HepG2 (cell line): ENCODE measurements around the gene TNRC18. TPM values are rescaled to one million over a fixed set of nuclear protein-coding genes. Genes with fewer than 3 reads are reported as not detected.
A peak's percentile ranks its signal among the peaks of the same experiment; 100 is the strongest.

Experiments
- BHLHE40 ChIP-seq: IDR thresholded peaks from 2 replicates; pipeline ENCODE4 v1.6.1; 2011; ENCODE audit warnings: low read length, improper control_type of control experiment
- DNMT1 ChIP-seq: sonication (generic); formaldehyde crosslinking; IDR thresholded peaks from 2 replicates; pipeline ENCODE4 v1.5.1; 2020; ENCODE audit warnings: mild to moderate bottlenecking, missing genetic modification reagents
- HNRNPH1 ChIP-seq: fragments of 200-400 bp; formaldehyde crosslinking; optimal IDR thresholded peaks from 2 replicates; pipeline ENCODE3; 2017; ENCODE audit warnings: mild to moderate bottlenecking, low read depth, low read length
- HOXA7 ChIP-seq: sonication (generic); formaldehyde crosslinking; IDR thresholded peaks from 2 replicates; pipeline ENCODE4 v1.8.1; 2022; ENCODE audit warnings: mild to moderate bottlenecking, missing genetic modification reagents, moderate library complexity
- HOXD1 ChIP-seq: sonication (generic); formaldehyde crosslinking; IDR thresholded peaks from 2 replicates; pipeline ENCODE4 v1.5.0; 2020; ENCODE audit warnings: missing genetic modification reagents
- NFKBIZ ChIP-seq: IDR thresholded peaks from 2 replicates; pipeline ENCODE4 v1.6.1; 2018; ENCODE audit warnings: missing genetic modification reagents, missing compliant biosample characterization
- REL ChIP-seq: sonication (generic); formaldehyde crosslinking; conservative IDR thresholded peaks from 2 replicates; pipeline ENCODE4 v1.8.0; 2022; ENCODE audit warnings: mild to moderate bottlenecking, missing genetic modification reagents, moderate library complexity
- RNF2 ChIP-seq: fragments of 450-650 bp; conservative IDR thresholded peaks from 2 replicates; pipeline ENCODE4 v1.6.1; 2016; ENCODE audit warnings: low read depth
- TCF7L2 ChIP-seq: IDR thresholded peaks from 2 replicates; pipeline ENCODE4 v1.6.1; 2011; ENCODE audit warnings: mild to moderate bottlenecking, low read depth, low read length, moderate library complexity
- ZFP36L2 ChIP-seq: sonication (generic); formaldehyde crosslinking; IDR thresholded peaks from 2 replicates; pipeline ENCODE4 v1.4.0; 2020; ENCODE audit warnings: missing genetic modification reagents
- ZFX ChIP-seq: sonication (generic); formaldehyde crosslinking; IDR thresholded peaks from 2 replicates; pipeline ENCODE4 v1.4.0; 2020; ENCODE audit warnings: mild to moderate bottlenecking, low read depth, missing genetic modification reagents, moderate library complexity
- ZNF451 ChIP-seq: sonication (generic); formaldehyde crosslinking; IDR thresholded peaks from 2 replicates; pipeline ENCODE4 v1.5.0; 2020; ENCODE audit warnings: mild to moderate bottlenecking, missing genetic modification reagents
- ZNF546 ChIP-seq: sonication (generic); formaldehyde crosslinking; conservative IDR thresholded peaks from 2 replicates; pipeline ENCODE4 v1.8.1; 2023; ENCODE audit warnings: mild to moderate bottlenecking, missing genetic modification reagents
- ZNF616 ChIP-seq: sonication (generic); formaldehyde crosslinking; IDR thresholded peaks from 2 replicates; pipeline ENCODE4 v1.5.0; 2020; ENCODE audit warnings: low read depth, mild to moderate bottlenecking, missing genetic modification reagents
- ZNF709 ChIP-seq: sonication (generic); formaldehyde crosslinking; IDR thresholded peaks from 2 replicates; pipeline ENCODE4 v1.5.0; 2020; ENCODE audit warnings: mild to moderate bottlenecking, missing genetic modification reagents
- ZNF770 ChIP-seq: sonication (generic); formaldehyde crosslinking; IDR thresholded peaks from 2 replicates; pipeline ENCODE4 v1.5.0; 2020; ENCODE audit warnings: mild to moderate bottlenecking, missing genetic modification reagents
- polyA plus RNA-seq, 8 experiments: library from polyadenylated mRNA; depleted of rRNA in 3 of 8; stranded (reverse) in 7 of 8; unstranded in 1 of 8; fragments of >200 nt; fragmentation: Illumina TruSeq in 4 of 8; extraction: Trizol in 4 of 8; gene quantifications; 2 replicates each; pipeline versions ENCODE4 v1.2.1 to v1.2.3, GENCODE V29; 2011 to 2016; ENCODE audit warnings: low read depth in 4 of 8, missing spikeins in 1 of 8, mixed read lengths in 1 of 8; ENCODE audit not compliant: insufficient read depth in 1 of 8
- total RNA-seq, 5 experiments: library from RNA; depleted of rRNA; stranded (reverse); fragments of >200 nt; fragmentation: Illumina TruSeq; extraction: Trizol; gene quantifications; 2 replicates each; pipeline ENCODE4 v1.2.3, GENCODE V29; 2016; ENCODE audit warnings: low read depth in 1 of 5
- TF ChIP-seq, protein P1 (sequence below): sonication (generic); formaldehyde crosslinking; IDR thresholded peaks from 2 replicates; pipeline ENCODE4 v1.4.0; 2020; ENCODE audit warnings: mild to moderate bottlenecking, missing genetic modification reagents, borderline replicate concordance
- TF ChIP-seq, protein P2 (sequence below): sonication (generic); formaldehyde crosslinking; IDR thresholded peaks from 2 replicates; pipeline ENCODE4 v1.4.0; 2020; ENCODE audit warnings: missing genetic modification reagents, borderline replicate concordance
- TF ChIP-seq, protein P3 (sequence below): sonication (generic); formaldehyde crosslinking; IDR thresholded peaks from 2 replicates; pipeline ENCODE4 v1.4.0; 2020; ENCODE audit warnings: missing genetic modification reagents

The TNRC18 gene
- total and polyA plus RNA-seq, 2 of the 13 experiments (the other 11 are each of a cell fraction or from before 2014, with no cell fraction given), result 11.7 to 17.4 TPM

DNA sequence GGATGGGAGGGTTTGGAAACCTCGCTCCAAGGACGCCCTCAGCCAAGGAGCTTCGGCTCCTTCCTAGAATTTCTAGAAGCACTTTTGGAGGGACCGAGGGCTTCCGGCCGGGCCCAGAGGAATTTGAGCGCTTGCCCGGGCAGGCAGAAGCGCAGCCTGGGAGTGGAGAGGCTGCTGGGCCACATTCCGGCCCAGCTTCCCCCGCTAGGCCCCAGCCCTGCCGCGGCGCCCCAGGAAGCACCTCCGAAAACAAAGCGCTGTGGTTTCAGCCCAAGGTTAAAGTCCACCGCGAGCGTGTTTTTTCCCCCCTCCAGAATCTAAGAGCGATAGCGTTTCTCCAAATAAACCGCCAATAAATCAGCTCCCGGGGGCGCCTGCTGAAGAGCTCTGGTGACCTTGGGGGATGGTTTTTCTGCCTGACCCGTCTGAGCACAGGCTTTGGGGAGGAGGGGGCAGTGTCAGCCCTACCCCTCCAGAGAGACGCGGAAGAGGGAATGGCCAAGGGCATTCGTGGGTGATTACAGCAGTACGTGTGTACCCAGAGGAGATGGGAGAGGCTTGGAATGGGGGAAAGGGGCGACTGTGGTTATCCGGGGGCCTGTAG is 5.7 kb upstream of the TNRC18 start (continued):
- TF ChIP-seq ZNF616 (CRISPR knock-in tag) (peak; percentile 65; the same call in 1 of the 2 replicates), ZFP36L2 (CRISPR knock-in tag) (no peak), ZNF451 (CRISPR knock-in tag) (no peak; the same call in 1 of the 2 replicates), NFKBIZ (CRISPR knock-in tag) (peak; percentile 60), HOXD1 (CRISPR knock-in tag) (no peak), RNF2 (no peak), BHLHE40 (no peak), ZNF770 (CRISPR knock-in tag) (0 out of 2 replicates have a peak, but pooled peaks have one; percentile 52), HNRNPH1 (no peak), REL (no peak; the same call in 1 of the 2 replicates), ZFX (CRISPR knock-in tag) (peak; percentile 94), ZNF709 (no peak), DNMT1 (no peak), TCF7L2 (no peak), HOXA7 (0 out of 2 replicates have a peak, but pooled peaks have one; percentile 52), ZNF546 (CRISPR knock-in tag) (no peak; the same call in 1 of the 2 replicates)
- TF ChIP-seq, protein P1, sequence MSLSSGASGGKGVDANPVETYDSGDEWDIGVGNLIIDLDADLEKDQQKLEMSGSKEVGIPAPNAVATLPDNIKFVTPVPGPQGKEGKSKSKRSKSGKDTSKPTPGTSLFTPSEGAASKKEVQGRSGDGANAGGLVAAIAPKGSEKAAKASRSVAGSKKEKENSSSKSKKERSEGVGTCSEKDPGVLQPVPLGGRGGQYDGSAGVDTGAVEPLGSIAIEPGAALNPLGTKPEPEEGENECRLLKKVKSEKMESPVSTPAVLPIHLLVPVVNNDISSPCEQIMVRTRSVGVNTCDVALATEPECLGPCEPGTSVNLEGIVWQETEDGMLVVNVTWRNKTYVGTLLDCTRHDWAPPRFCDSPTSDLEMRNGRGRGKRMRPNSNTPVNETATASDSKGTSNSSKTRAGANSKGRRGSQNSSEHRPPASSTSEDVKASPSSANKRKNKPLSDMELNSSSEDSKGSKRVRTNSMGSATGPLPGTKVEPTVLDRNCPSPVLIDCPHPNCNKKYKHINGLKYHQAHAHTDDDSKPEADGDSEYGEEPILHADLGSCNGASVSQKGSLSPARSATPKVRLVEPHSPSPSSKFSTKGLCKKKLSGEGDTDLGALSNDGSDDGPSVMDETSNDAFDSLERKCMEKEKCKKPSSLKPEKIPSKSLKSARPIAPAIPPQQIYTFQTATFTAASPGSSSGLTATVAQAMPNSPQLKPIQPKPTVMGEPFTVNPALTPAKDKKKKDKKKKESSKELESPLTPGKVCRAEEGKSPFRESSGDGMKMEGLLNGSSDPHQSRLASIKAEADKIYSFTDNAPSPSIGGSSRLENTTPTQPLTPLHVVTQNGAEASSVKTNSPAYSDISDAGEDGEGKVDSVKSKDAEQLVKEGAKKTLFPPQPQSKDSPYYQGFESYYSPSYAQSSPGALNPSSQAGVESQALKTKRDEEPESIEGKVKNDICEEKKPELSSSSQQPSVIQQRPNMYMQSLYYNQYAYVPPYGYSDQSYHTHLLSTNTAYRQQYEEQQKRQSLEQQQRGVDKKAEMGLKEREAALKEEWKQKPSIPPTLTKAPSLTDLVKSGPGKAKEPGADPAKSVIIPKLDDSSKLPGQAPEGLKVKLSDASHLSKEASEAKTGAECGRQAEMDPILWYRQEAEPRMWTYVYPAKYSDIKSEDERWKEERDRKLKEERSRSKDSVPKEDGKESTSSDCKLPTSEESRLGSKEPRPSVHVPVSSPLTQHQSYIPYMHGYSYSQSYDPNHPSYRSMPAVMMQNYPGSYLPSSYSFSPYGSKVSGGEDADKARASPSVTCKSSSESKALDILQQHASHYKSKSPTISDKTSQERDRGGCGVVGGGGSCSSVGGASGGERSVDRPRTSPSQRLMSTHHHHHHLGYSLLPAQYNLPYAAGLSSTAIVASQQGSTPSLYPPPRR (CRISPR knock-in tag), result peak; percentile 65
- TF ChIP-seq, protein P2, sequence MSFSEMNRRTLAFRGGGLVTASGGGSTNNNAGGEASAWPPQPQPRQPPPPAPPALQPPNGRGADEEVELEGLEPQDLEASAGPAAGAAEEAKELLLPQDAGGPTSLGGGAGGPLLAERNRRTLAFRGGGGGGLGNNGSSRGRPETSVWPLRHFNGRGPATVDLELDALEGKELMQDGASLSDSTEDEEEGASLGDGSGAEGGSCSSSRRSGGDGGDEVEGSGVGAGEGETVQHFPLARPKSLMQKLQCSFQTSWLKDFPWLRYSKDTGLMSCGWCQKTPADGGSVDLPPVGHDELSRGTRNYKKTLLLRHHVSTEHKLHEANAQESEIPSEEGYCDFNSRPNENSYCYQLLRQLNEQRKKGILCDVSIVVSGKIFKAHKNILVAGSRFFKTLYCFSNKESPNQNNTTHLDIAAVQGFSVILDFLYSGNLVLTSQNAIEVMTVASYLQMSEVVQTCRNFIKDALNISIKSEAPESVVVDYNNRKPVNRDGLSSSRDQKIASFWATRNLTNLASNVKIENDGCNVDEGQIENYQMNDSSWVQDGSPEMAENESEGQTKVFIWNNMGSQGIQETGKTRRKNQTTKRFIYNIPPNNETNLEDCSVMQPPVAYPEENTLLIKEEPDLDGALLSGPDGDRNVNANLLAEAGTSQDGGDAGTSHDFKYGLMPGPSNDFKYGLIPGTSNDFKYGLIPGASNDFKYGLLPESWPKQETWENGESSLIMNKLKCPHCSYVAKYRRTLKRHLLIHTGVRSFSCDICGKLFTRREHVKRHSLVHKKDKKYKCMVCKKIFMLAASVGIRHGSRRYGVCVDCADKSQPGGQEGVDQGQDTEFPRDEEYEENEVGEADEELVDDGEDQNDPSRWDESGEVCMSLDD (CRISPR knock-in tag), result peak; percentile 72; the same call in 1 of the 2 replicates
- TF ChIP-seq, protein P3, sequence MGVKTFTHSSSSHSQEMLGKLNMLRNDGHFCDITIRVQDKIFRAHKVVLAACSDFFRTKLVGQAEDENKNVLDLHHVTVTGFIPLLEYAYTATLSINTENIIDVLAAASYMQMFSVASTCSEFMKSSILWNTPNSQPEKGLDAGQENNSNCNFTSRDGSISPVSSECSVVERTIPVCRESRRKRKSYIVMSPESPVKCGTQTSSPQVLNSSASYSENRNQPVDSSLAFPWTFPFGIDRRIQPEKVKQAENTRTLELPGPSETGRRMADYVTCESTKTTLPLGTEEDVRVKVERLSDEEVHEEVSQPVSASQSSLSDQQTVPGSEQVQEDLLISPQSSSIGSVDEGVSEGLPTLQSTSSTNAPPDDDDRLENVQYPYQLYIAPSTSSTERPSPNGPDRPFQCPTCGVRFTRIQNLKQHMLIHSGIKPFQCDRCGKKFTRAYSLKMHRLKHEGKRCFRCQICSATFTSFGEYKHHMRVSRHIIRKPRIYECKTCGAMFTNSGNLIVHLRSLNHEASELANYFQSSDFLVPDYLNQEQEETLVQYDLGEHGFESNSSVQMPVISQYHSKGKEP (CRISPR knock-in tag), result no peak
